H1 (cell line): ENCODE data around the gene DBR1.

Source experiments
- EGR1 ChIP-seq: IDR thresholded peaks from 2 replicates; pipeline ENCODE4 v1.6.1; 2011; ENCODE audit warnings: low read depth, low read length, borderline replicate concordance
- GABPA ChIP-seq: IDR thresholded peaks from 2 replicates; pipeline ENCODE4 v1.6.1; 2011; ENCODE audit warnings: mild to moderate bottlenecking, low read length, moderate library complexity, borderline replicate concordance; ENCODE audit not compliant: insufficient read depth
- POLR2A ChIP-seq, 2 experiments: IDR thresholded peaks; 1 replicate in 1 of 2; 2 replicates in 1 of 2; pipeline ENCODE4 v1.6.1; 2011; ENCODE audit warnings: low read depth in 2 of 2, low read length in 2 of 2, mild to moderate bottlenecking in 2 of 2; ENCODE audit errors: control extremely low read depth in 1 of 2
- POLR2AphosphoS5 ChIP-seq: IDR thresholded peaks from 2 replicates; pipeline ENCODE4 v1.6.1; 2011; ENCODE audit warnings: low read depth, low read length
- RFX5 ChIP-seq: IDR thresholded peaks from 2 replicates; pipeline ENCODE4 v1.6.1; 2011; ENCODE audit warnings: low read depth, low read length, improper control_type of control experiment, borderline replicate concordance
- SRF ChIP-seq: IDR thresholded peaks from 2 replicates; pipeline ENCODE4 v1.6.1; 2011; ENCODE audit warnings: mild to moderate bottlenecking, low read depth, low read length, moderate library complexity
- TAF1 ChIP-seq: IDR thresholded peaks from 2 replicates; pipeline ENCODE4 v1.6.1; 2011; ENCODE audit warnings: mild to moderate bottlenecking, low read depth, low read length
- TF ChIP-seq, protein P1 (sequence below), 3 experiments: IDR thresholded peaks; 1 replicate in 2 of 3; 2 replicates in 1 of 3; pipeline versions ENCODE4 v1.5.1 to v1.6.1; 2011; ENCODE audit warnings: low read length in 3 of 3, mild to moderate bottlenecking in 3 of 3, inconsistent platforms in 2 of 3, low read depth in 1 of 3, moderate library complexity in 1 of 3; ENCODE audit not compliant: insufficient read depth in 1 of 3; ENCODE audit errors: control extremely low read depth in 1 of 3
- TF ChIP-seq, protein P2 (sequence below): IDR thresholded peaks from 2 replicates; pipeline ENCODE4 v1.6.1; 2011; ENCODE audit warnings: low read length, improper control_type of control experiment

DNA sequence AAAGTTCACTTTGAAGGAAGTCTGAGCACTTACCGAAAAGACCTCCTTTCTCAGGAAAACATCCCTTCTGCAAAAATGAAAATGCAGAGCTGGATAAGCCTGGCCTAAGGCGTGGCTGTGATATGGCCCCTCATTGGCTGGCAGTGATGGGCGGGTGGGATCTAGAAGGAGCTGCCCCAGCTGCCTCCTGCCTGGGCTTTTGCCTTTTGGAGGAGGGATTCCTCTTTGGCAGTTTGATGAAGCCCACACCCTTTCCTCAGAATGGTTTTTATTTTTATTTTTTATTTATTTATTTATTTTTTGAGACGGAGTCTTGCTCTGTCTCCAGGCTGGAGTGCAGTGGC is 55.3 kb downstream of the DBR1 start:
- no peak for TF ChIP-seq TAF1
- no peak for TF ChIP-seq RFX5
- no peak for TF ChIP-seq SRF
- TF ChIP-seq, protein P1, sequence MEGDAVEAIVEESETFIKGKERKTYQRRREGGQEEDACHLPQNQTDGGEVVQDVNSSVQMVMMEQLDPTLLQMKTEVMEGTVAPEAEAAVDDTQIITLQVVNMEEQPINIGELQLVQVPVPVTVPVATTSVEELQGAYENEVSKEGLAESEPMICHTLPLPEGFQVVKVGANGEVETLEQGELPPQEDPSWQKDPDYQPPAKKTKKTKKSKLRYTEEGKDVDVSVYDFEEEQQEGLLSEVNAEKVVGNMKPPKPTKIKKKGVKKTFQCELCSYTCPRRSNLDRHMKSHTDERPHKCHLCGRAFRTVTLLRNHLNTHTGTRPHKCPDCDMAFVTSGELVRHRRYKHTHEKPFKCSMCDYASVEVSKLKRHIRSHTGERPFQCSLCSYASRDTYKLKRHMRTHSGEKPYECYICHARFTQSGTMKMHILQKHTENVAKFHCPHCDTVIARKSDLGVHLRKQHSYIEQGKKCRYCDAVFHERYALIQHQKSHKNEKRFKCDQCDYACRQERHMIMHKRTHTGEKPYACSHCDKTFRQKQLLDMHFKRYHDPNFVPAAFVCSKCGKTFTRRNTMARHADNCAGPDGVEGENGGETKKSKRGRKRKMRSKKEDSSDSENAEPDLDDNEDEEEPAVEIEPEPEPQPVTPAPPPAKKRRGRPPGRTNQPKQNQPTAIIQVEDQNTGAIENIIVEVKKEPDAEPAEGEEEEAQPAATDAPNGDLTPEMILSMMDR (IDR thresholded peaks at IDR 0.05; ENCODE audit: control extremely low read depth in 1 of 3, insufficient read depth in 1 of 3, low read depth in 1 of 3, low read length in 3 of 3) = no peak
- no peak for TF ChIP-seq POLR2A (IDR thresholded peaks at IDR 0.05; ENCODE audit: control extremely low read depth in 1 of 2, low read depth in 2 of 2, low read length in 2 of 2)
- TF ChIP-seq, protein P2, sequence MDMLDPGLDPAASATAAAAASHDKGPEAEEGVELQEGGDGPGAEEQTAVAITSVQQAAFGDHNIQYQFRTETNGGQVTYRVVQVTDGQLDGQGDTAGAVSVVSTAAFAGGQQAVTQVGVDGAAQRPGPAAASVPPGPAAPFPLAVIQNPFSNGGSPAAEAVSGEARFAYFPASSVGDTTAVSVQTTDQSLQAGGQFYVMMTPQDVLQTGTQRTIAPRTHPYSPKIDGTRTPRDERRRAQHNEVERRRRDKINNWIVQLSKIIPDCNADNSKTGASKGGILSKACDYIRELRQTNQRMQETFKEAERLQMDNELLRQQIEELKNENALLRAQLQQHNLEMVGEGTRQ = no peak
- TF ChIP-seq POLR2AphosphoS5 = no peak
- no peak for TF ChIP-seq GABPA
- TF ChIP-seq EGR1 = no peak
